SU-DHL-6 (cell line): ENCODE measurements around the gene PDP2.
A peak's percentile ranks its signal among the peaks of the same experiment; 100 is the strongest.

Source experiments
- CTCF ChIP-seq: fragments of 200-600 bp; sonication (generic); IDR thresholded peaks from one replicate; pipeline ENCODE4 v1.5.1; 2017; ENCODE audit warnings: antibody characterized with exemption, mild to moderate bottlenecking, low read length, moderate library complexity; ENCODE audit not compliant: insufficient read depth, poor library complexity, severe bottlenecking
- EZH2phosphoT487 ChIP-seq: fragments of 200-600 bp; sonication (generic), shearing (Covaris generic); conservative IDR thresholded peaks from 2 replicates; pipeline ENCODE4 v1.6.1; 2018; ENCODE audit warnings: mild to moderate bottlenecking, antibody characterized with exemption, low read length, moderate library complexity, mixed read lengths

DNA sequence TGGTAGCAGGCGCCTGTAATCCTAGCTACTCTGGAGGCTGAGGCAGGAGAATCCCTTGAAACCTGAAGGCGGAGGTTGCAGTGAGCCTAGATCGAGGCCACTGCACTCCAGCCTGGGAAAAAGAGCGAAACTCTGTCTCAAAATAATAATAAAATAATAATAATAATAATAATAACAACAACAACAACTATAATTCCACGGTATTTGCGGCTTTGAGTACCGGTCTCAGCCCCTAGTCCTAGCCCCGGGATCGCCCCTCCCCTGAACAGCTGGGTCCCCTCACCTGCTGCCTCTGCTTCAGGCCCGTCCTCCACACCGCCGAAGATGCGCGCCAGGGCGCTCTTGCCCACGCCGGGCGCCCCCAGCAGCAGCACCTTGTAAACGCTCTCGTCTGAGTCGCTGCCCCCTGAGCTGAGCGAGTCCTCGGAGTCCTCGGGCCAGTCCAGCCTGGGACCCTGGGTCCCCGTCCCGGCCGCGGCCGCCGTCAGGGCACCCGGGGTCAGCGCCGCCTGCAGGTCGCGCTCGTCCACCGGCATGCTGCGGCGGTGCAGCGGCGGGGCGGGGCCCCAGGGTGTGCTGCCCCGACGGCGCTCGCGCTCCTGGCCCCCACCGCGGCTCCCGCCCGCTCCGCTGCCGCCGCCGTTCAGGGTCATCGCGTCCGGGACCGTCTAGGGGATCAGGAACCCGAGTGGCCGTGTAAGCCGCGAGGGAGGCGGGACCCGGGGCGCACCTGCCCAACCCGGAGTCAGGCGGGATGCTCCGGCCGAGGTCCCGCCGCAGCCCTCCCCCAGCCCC is 44.4 kb downstream of the PDP2 start:
- no peak for TF ChIP-seq CTCF
- TF ChIP-seq EZH2phosphoT487, result peak; percentile 76; the same call in 1 of the 2 replicates
